Upper lobe of left lung (tissue), 6 donors: ENCODE data around the gene FBXO41. TPM values are rescaled to one million over a fixed set of nuclear protein-coding genes. Genes with fewer than 3 reads are reported as not detected.
A peak's percentile ranks its signal among the peaks of the same experiment; 100 is the strongest.

Experiments used
- ATAC-seq, 2 donors: fragments of 200-7000 bp; cut with Tn5 transposase; one replicate each; pipeline ENCODE4 v1.9.1; 2022; ENCODE audit warnings: mild to moderate bottlenecking in 2 of 2, moderate library complexity in 2 of 2; ENCODE audit not compliant: low FRiP score in 2 of 2
- DNase-seq, 2 donors: peaks; one replicate each; pipeline ENCODE4 v3.0.0-alpha.2; 2019 to 2020
- H3K27ac ChIP-seq, 4 donors: fragments of 200-600 bp; sonication (generic); one replicate each; pipeline ENCODE4 v1.5.1; 2016 to 2019
- H3K27me3 ChIP-seq, 4 donors: fragments of 200-600 bp; sonication (generic); one replicate each; pipeline ENCODE4 v1.5.1; 2017 to 2019
- H3K36me3 ChIP-seq, 4 donors: fragments of 200-600 bp; sonication (generic); one replicate each; pipeline ENCODE4 v1.5.1; 2016 to 2019
- H3K4me1 ChIP-seq, 4 donors: fragments of 200-600 bp; sonication (generic); one replicate each; pipeline ENCODE4 v1.5.1; 2018 to 2019
- H3K4me3 ChIP-seq, 4 donors: fragments of 200-600 bp; sonication (generic); one replicate each; pipeline ENCODE4 v1.5.1; 2017 to 2019; ENCODE audit warnings: mild to moderate bottlenecking in 2 of 4, moderate library complexity in 1 of 4
- H3K9me3 ChIP-seq, 4 donors: fragments of 200-600 bp; sonication (generic); one replicate each; pipeline ENCODE4 v1.5.1; 2018 to 2019
- CTCF ChIP-seq, 6 experiments: fragments of 450-650 bp in 4 of 6; fragments of 200-600 bp in 2 of 6; sonication (generic) in 2 of 6; IDR thresholded peaks; one replicate each; pipeline ENCODE4 v1.5.1; 2016 to 2019; ENCODE audit warnings: antibody characterized with exemption in 6 of 6
- EP300 ChIP-seq, 4 donors: sonication (generic); formaldehyde crosslinking; IDR thresholded peaks; one replicate each; pipeline ENCODE4 v1.5.1; 2017; ENCODE audit warnings: antibody characterized with exemption in 4 of 4, control low read depth in 2 of 4
- POLR2A ChIP-seq, 4 donors: fragments of 450-650 bp; IDR thresholded peaks; one replicate each; pipeline ENCODE4 v1.5.1; 2016 to 2017; ENCODE audit warnings: antibody characterized with exemption in 4 of 4, mild to moderate bottlenecking in 2 of 4
- POLR2AphosphoS5 ChIP-seq, 2 donors: sonication (generic); formaldehyde crosslinking; IDR thresholded peaks; one replicate each; pipeline ENCODE4 v1.5.1; 2017; ENCODE audit warnings: antibody characterized with exemption in 2 of 2
- WGBS, 2 donors: methylation state at CpG; one replicate each; pipeline ENCODE4 v1.1.5; 2017 to 2018; 5-methylcytosine and 5-hydroxymethylcytosine counted together
- total RNA-seq, 6 donors: library from RNA; depleted of rRNA in 4 of 6; stranded (reverse); fragments of >200 nt in 4 of 6; gene quantifications; one replicate each; pipeline versions ENCODE4 v1.1.0 to v1.2.1, GENCODE V29; 2016 to 2021
- donor health status: DM: no; HTN: no; CAD: no; lungs with moderate emphysema.
- donor health status: DM: no; HTN: yes; CAD: no; lungs with severe emphysema.

The FBXO41 gene
- total RNA-seq, 6 donors from 2014 or later: 1.5 to 9.4 (median 3.9) TPM

- DNase-seq (peak; percentile 49 to 66), ATAC-seq (peak in 1 of 2 donors; percentile 34)
- Histone ChIP-seq H3K36me3 (peaks cover 0 to under 1% (median 0%) of the 10 kb centered on the region in 4 donors), H3K4me3 (no peak overlapping the region), H3K9me3 (no peaks in the 10 kb centered on the region), H3K27ac (no peak overlapping the region), H3K4me1 (no peaks in the 10 kb centered on the region), H3K27me3 (no peaks in the 10 kb centered on the region)
- TF ChIP-seq POLR2A (IDR thresholded peaks at IDR 0.05): no peak
- peak in 3 of 6 experiments; percentile 20 to 67 (median 43) for TF ChIP-seq CTCF (IDR thresholded peaks at IDR 0.05)
- 38 to 83% methylated on average over 1 to 15 of the region's 17 CpGs for WGBS, 2 donors
Measured at GRCh38 chr2:73260338-73260984, 23.8 kb downstream of the FBXO41 start.

- Histone ChIP-seq H3K4me3 (no peak overlapping the region), H3K4me1 (no peaks in the 10 kb centered on the region), H3K9me3 (no peaks in the 10 kb centered on the region), H3K27ac (no peak overlapping the region), H3K27me3 (no peaks in the 10 kb centered on the region), H3K36me3 (peaks cover 0 to 7% (median 3%) of the 10 kb centered on the region in 4 donors)
- no peak for ATAC-seq
- WGBS, 2 donors: 77 to 89% methylated on average over 4 of the region's 4 CpGs
- TF ChIP-seq POLR2A (IDR thresholded peaks at IDR 0.05) (no peak), POLR2AphosphoS5 (IDR thresholded peaks at IDR 0.05) (no peak), EP300 (IDR thresholded peaks at IDR 0.05) (no peak), CTCF (IDR thresholded peaks at IDR 0.05) (no peak)
- DNase-seq: no peak
Measured at GRCh38 chr2:73259704-73260337, 24.5 kb downstream of the FBXO41 start.

GRCh38 chr2:73259276-73259675 is 25.0 kb downstream of the FBXO41 start:
- H3K27me3 ChIP-seq: no peaks in the 10 kb centered on the region
- H3K27ac ChIP-seq: no peak overlapping the region
- no peak for TF ChIP-seq POLR2A (IDR thresholded peaks at IDR 0.05)
- ATAC-seq (no peak), DNase-seq (no peak)
- no peaks in the 10 kb centered on the region for H3K4me1 ChIP-seq
- H3K4me3 ChIP-seq: no peak overlapping the region
- H3K36me3 ChIP-seq: peaks cover 0 to 12% (median 6%) of the 10 kb centered on the region in 4 donors
- WGBS, 2 donors: 89 to 92% methylated on average over 8 of the region's 8 CpGs
- no peaks in the 10 kb centered on the region for H3K9me3 ChIP-seq

GRCh38 chr2:73258913-73259215 is 25.4 kb downstream of the FBXO41 start:
- DNase-seq (peak in 1 of 2 donors; percentile 58), ATAC-seq (no peak)
- 95 to 100% methylated on average over 1 to 9 of the region's 9 CpGs for WGBS, 2 donors
- Histone ChIP-seq H3K36me3 (peaks cover 0 to 16% (median 8%) of the 10 kb centered on the region in 4 donors), H3K9me3 (no peaks in the 10 kb centered on the region), H3K27me3 (no peaks in the 10 kb centered on the region), H3K4me3 (no peak overlapping the region), H3K4me1 (no peaks in the 10 kb centered on the region), H3K27ac (no peak overlapping the region)
- TF ChIP-seq EP300 (IDR thresholded peaks at IDR 0.05) (no peak), CTCF (IDR thresholded peaks at IDR 0.05) (no peak), POLR2A (IDR thresholded peaks at IDR 0.05) (no peak), POLR2AphosphoS5 (IDR thresholded peaks at IDR 0.05) (no peak)

GRCh38 chr2:73258186-73258912 is 25.9 kb downstream of the FBXO41 start:
- no peak overlapping the region for H3K27ac ChIP-seq
- DNase-seq (no peak), ATAC-seq (no peak)
- H3K4me1 ChIP-seq: no peaks in the 10 kb centered on the region
- peaks cover 3 to 21% (median 13%) of the 10 kb centered on the region in 4 donors for H3K36me3 ChIP-seq
- no peak overlapping the region for H3K4me3 ChIP-seq
- no peak for TF ChIP-seq POLR2AphosphoS5 (IDR thresholded peaks at IDR 0.05)
- TF ChIP-seq POLR2A (IDR thresholded peaks at IDR 0.05): no peak
- TF ChIP-seq CTCF (IDR thresholded peaks at IDR 0.05): no peak
- TF ChIP-seq EP300 (IDR thresholded peaks at IDR 0.05): no peak
- no peaks in the 10 kb centered on the region for H3K27me3 ChIP-seq
- H3K9me3 ChIP-seq: no peaks in the 10 kb centered on the region
- 83 to 85% methylated on average over 4 to 8 of the region's 8 CpGs for WGBS, 2 donors
